HG02970 (cell line): ENCODE data around the gene C11orf24.

ENCODE experiments used
- ATAC-seq: cut with Tn5 transposase; IDR thresholded peaks from one replicate; pipeline ENCODE4 v1.9.1; 2021; ENCODE audit warnings: mild to moderate bottlenecking, moderate library complexity, moderate number of reproducible peaks; ENCODE audit not compliant: unreplicated experiment, low FRiP score

The C11orf24 gene

GRCh38 chr11:68273026-68273738 lies 1.4 kb upstream of the C11orf24 start:
- ATAC-seq: no peak

- ATAC-seq: no peak
These were observed 571 bp downstream of the C11orf24 start for GRCh38 chr11:68271023-68271780.

GRCh38 chr11:68270196-68271022 lies 1.4 kb downstream of the C11orf24 start:
- ATAC-seq: no peak

GRCh38 chr11:68269414-68270081 lies 2.2 kb downstream of the C11orf24 start:
- ATAC-seq: no peak

- no peak for ATAC-seq
These were observed 3.9 kb downstream of the C11orf24 start for GRCh38 chr11:68267881-68268240.

GRCh38 chr11:68266936-68267880 lies 4.6 kb downstream of the C11orf24 start:
- no peak for ATAC-seq

- no peak for ATAC-seq
These were observed 5.5 kb downstream of the C11orf24 start for GRCh38 chr11:68266121-68266891.

GRCh38 chr11:68264741-68265540 lies 6.8 kb downstream of the C11orf24 start:
- ATAC-seq: no peak

GRCh38 chr11:68264244-68264643 lies 7.5 kb downstream of the C11orf24 start:
- ATAC-seq: no peak

GRCh38 chr11:68263444-68264035 lies 8.2 kb downstream of the C11orf24 start:
- ATAC-seq: no peak

GRCh38 chr11:68262544-68262827 lies 9.3 kb downstream of the C11orf24 start:
- ATAC-seq: no peak

- ATAC-seq: no peak
These were observed 9.8 kb downstream of the C11orf24 start for GRCh38 chr11:68261749-68262543.

GRCh38 chr11:68261006-68261405 lies 10.8 kb downstream of the C11orf24 start:
- ATAC-seq: no peak

GRCh38 chr11:68260484-68260883 lies 11.3 kb downstream of the C11orf24 start:
- no peak for ATAC-seq

- no peak for ATAC-seq
These were observed 12.4 kb downstream of the C11orf24 start for GRCh38 chr11:68259122-68259959.

- ATAC-seq: no peak
These were observed 13.4 kb downstream of the C11orf24 start for GRCh38 chr11:68258363-68258765.
